Mesothelial cell of epicardium (in vitro differentiated cells): Measurements from ENCODE around the gene UGP2. TPM values are rescaled to one million over a fixed set of nuclear protein-coding genes. Genes with fewer than 3 reads are reported as not detected.

Experiments used
- DNase-seq, 2 experiments: peaks; one replicate each; pipeline ENCODE4 v3.0.0; 2021; ENCODE audit warnings: low spot score in 2 of 2; ENCODE audit not compliant: unreplicated experiment in 2 of 2
- H3K27ac Mint-ChIP-seq: 2 replicates; pipeline ENCODE4 v1.8.0; 2021; ENCODE audit warnings: mixed read lengths
- H3K27me3 Mint-ChIP-seq: 2 replicates; pipeline ENCODE4 v1.8.0; 2021; ENCODE audit warnings: low read depth, mixed read lengths
- H3K36me3 Mint-ChIP-seq: 2 replicates; pipeline ENCODE4 v1.8.0; 2021; ENCODE audit warnings: mixed read lengths
- H3K4me1 Mint-ChIP-seq: 2 replicates; pipeline ENCODE4 v1.8.0; 2021; ENCODE audit warnings: mixed read lengths
- H3K4me3 Mint-ChIP-seq: 2 replicates; pipeline ENCODE4 v1.8.0; 2021; ENCODE audit warnings: mild to moderate bottlenecking, moderate library complexity, mixed read lengths
- H3K9me3 Mint-ChIP-seq: 2 replicates; pipeline ENCODE4 v1.8.0; 2021; ENCODE audit warnings: mixed read lengths
- total RNA-seq: library from RNA; stranded (reverse); gene quantifications from 3 replicates; pipeline ENCODE4 v1.2.1, GENCODE V29; 2021
- TF ChIP-seq, protein P1 (sequence below): fragments of 200-600 bp; sonication (generic); IDR thresholded peaks from one replicate; pipeline ENCODE4 v1.5.0; 2021; ENCODE audit warnings: antibody characterized with exemption; ENCODE audit not compliant: unreplicated experiment

Gene UGP2
- total RNA-seq, 1 donor from 2014 or later = 92.6 TPM

DNA sequence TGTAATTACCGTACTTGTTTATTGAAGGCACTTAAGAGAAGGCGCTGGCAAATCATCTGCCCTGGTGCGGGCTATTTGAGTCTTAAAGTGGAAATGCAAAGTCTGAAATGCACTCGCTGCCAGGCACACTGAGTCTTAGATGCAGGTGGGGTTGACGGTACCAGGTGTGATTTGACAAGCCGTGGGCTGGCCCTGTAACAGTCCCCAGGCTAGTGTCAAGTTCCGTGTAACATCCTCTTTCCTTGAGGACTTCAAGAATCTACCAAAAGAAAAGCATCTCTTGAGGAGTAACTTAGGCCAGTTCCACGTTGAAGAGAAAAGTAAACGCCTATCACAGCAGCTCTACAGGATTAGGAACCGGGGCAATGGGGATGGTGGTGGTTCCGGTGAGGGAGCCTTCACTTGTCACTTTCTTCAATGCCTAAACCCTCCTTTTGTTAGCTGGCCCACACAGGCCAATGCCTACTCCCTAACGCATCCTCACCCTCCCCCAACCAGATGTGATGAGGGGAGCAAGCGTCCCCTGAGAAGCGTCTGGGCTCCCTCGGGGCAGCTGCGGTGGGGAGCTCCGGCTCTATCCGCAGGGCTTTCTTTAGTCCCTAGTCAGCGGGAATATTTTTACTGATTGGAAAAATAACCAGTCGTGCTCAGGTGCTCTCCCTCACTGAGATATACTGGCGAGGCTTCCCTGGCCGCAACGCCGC, 1.5 kb upstream of the UGP2 start:
- DNase-seq = no peak
- H3K27me3 Mint-ChIP-seq = no peaks in the 10 kb centered on the region
- H3K36me3 Mint-ChIP-seq = no peaks in the 10 kb centered on the region
- TF ChIP-seq, protein P1, sequence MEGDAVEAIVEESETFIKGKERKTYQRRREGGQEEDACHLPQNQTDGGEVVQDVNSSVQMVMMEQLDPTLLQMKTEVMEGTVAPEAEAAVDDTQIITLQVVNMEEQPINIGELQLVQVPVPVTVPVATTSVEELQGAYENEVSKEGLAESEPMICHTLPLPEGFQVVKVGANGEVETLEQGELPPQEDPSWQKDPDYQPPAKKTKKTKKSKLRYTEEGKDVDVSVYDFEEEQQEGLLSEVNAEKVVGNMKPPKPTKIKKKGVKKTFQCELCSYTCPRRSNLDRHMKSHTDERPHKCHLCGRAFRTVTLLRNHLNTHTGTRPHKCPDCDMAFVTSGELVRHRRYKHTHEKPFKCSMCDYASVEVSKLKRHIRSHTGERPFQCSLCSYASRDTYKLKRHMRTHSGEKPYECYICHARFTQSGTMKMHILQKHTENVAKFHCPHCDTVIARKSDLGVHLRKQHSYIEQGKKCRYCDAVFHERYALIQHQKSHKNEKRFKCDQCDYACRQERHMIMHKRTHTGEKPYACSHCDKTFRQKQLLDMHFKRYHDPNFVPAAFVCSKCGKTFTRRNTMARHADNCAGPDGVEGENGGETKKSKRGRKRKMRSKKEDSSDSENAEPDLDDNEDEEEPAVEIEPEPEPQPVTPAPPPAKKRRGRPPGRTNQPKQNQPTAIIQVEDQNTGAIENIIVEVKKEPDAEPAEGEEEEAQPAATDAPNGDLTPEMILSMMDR = no peak
- H3K9me3 Mint-ChIP-seq = no peaks in the 10 kb centered on the region
- peak overlapping the region; percentile 98 for H3K27ac Mint-ChIP-seq
- H3K4me1 Mint-ChIP-seq = peaks cover 41% of the 10 kb centered on the region
- H3K4me3 Mint-ChIP-seq = peak overlapping the region; percentile 97

DNA sequence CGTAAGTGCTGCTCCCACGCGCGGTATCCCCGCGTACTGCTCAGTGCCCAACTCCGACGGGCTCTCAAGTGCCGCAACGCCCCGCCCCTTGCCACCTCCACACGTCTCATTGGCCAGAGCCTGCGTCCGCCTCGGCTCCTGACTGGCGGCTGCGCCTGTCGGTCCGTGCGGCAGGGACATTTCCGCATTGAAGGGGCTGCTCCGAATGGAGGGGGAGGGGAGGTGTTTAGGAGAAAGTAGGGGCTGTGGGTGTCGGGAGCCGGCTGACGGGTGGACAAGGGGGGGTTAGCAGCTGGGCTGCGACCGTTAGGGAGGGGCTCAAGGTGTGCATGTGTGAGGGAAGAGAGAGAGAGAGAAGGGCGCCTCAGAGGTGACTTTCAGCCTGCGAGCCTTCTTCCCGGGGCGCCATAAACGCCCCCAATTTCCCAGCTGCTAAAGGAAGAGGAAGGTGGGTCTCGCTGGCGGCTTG, 877 bp upstream of the UGP2 start:
- H3K4me1 Mint-ChIP-seq = peaks cover 47% of the 10 kb centered on the region
- no peaks in the 10 kb centered on the region for H3K9me3 Mint-ChIP-seq
- peak overlapping the region; percentile 98 for H3K27ac Mint-ChIP-seq
- H3K27me3 Mint-ChIP-seq = no peaks in the 10 kb centered on the region
- peak; percentile 98 to 99 for DNase-seq
- TF ChIP-seq, protein P1 = no peak
- H3K4me3 Mint-ChIP-seq = peak overlapping the region; percentile 97
- H3K36me3 Mint-ChIP-seq = no peaks in the 10 kb centered on the region

- TF ChIP-seq, protein P1 = no peak
- H3K36me3 Mint-ChIP-seq = peaks cover 2% of the 10 kb centered on the region
- H3K27me3 Mint-ChIP-seq = no peaks in the 10 kb centered on the region
- H3K4me1 Mint-ChIP-seq = peaks cover 54% of the 10 kb centered on the region
- H3K4me3 Mint-ChIP-seq = peak overlapping the region; percentile 97
- peak in 1 of 2 experiments; percentile 45 for DNase-seq
- H3K27ac Mint-ChIP-seq = peak overlapping the region; percentile 98
- H3K9me3 Mint-ChIP-seq = no peaks in the 10 kb centered on the region
Observed at GRCh38 chr2:63842149-63843061, 709 bp downstream of the UGP2 start.

GRCh38 chr2:63843093-63843492, 1.4 kb downstream of the UGP2 start:
- H3K9me3 Mint-ChIP-seq = no peaks in the 10 kb centered on the region
- no peaks in the 10 kb centered on the region for H3K27me3 Mint-ChIP-seq
- H3K4me1 Mint-ChIP-seq = peaks cover 60% of the 10 kb centered on the region
- TF ChIP-seq, protein P1 = no peak
- peak overlapping the region; percentile 98 for H3K27ac Mint-ChIP-seq
- peak overlapping the region; percentile 97 for H3K4me3 Mint-ChIP-seq
- no peak for DNase-seq
- H3K36me3 Mint-ChIP-seq = peaks cover 2% of the 10 kb centered on the region

GRCh38 chr2:63843791-63844190, 2.1 kb downstream of the UGP2 start:
- H3K27me3 Mint-ChIP-seq = no peaks in the 10 kb centered on the region
- H3K4me1 Mint-ChIP-seq = peaks cover 60% of the 10 kb centered on the region
- H3K9me3 Mint-ChIP-seq = no peaks in the 10 kb centered on the region
- peak overlapping the region; percentile 97 for H3K4me3 Mint-ChIP-seq
- H3K36me3 Mint-ChIP-seq = peaks cover 2% of the 10 kb centered on the region
- no peak for DNase-seq
- peak overlapping the region; percentile 93 for H3K27ac Mint-ChIP-seq
- TF ChIP-seq, protein P1 = no peak
